GM11168 (cell line): Measurements from ENCODE around the gene EFCAB7.
"Not testable (repeated sequence)": the region's sequence is repeated elsewhere in the genome, so short reads cannot be mapped to it uniquely, and the experiment has no call there.

Experiments
- in situ Hi-C: fragments of 300-500 bp; cut with MboI; formaldehyde crosslinking; loops from one replicate; pipeline ENCODE4 v1.12.0; 2022; ENCODE audit warnings: low sequenced_read_pairs; ENCODE audit not compliant: unreplicated experiment

Gene EFCAB7

GRCh38 chr1:63547621-63548294 is 24.4 kb downstream of the EFCAB7 start:
- in situ Hi-C loops = no loop called here

GRCh38 chr1:63548303-63548702 is 25.0 kb downstream of the EFCAB7 start:
- in situ Hi-C loops = no loop called here

- in situ Hi-C loops = no loop called here
These were observed 25.6 kb downstream of the EFCAB7 start for GRCh38 chr1:63548877-63549276.

- in situ Hi-C loops = no loop called here
These were observed 32.2 kb downstream of the EFCAB7 start for GRCh38 chr1:63555480-63555879.

GRCh38 chr1:63557365-63557987 is 34.2 kb downstream of the EFCAB7 start:
- in situ Hi-C loops = no loop called here

GRCh38 chr1:63559357-63559756 is 36.0 kb downstream of the EFCAB7 start:
- in situ Hi-C loops = no loop called here

GRCh38 chr1:63563745-63564144 is 40.4 kb downstream of the EFCAB7 start:
- in situ Hi-C loops = no loop called here

- in situ Hi-C loops = no loop called here
These were observed 45.7 kb downstream of the EFCAB7 start for GRCh38 chr1:63569068-63569467.

- in situ Hi-C loops = no loop called here
These were observed 46.5 kb downstream of the EFCAB7 start for GRCh38 chr1:63569640-63570316.

GRCh38 chr1:63572686-63573085 is 49.4 kb downstream of the EFCAB7 start:
- in situ Hi-C loops = not testable (repeated sequence)

GRCh38 chr1:63574203-63574796 is 51.0 kb downstream of the EFCAB7 start:
- in situ Hi-C loops = not testable (repeated sequence)

GRCh38 chr1:63575340-63575826 is 52.1 kb downstream of the EFCAB7 start:
- in situ Hi-C loops = no loop called here

- in situ Hi-C loops = not testable (repeated sequence)
These were observed 63.0 kb downstream of the EFCAB7 start for GRCh38 chr1:63586326-63586725.

- in situ Hi-C loops = no loop called here
These were observed 66.8 kb downstream of the EFCAB7 start for GRCh38 chr1:63590166-63590560.

- in situ Hi-C loops = no loop called here
These were observed 69.4 kb downstream of the EFCAB7 start for GRCh38 chr1:63592536-63593302.

GRCh38 chr1:63593303-63593885 is 70.1 kb downstream of the EFCAB7 start, which contains the start of gene PGM1:
Gene PGM1, plus strand, starts transcription at chr1:63593411. Its CDS starts 78 bp downstream, at chr1:63593489.
- in situ Hi-C loops = no loop called here

GRCh38 chr1:63593886-63594605 is 70.7 kb downstream of the EFCAB7 start:
- in situ Hi-C loops = no loop called here

- in situ Hi-C loops = no loop called here
These were observed 72.1 kb downstream of the EFCAB7 start for GRCh38 chr1:63595435-63595834.

- in situ Hi-C loops = no loop called here
These were observed 76.5 kb downstream of the EFCAB7 start for GRCh38 chr1:63599799-63600198.
